Endothelial cell of umbilical vein (primary cell): ENCODE results near the gene LRRC42. TPM values are rescaled to one million over a fixed set of nuclear protein-coding genes. Genes with fewer than 3 reads are reported as not detected.

Source experiments
- BruUV-seq: library from RNA; stranded (reverse); fragments of 400-500 nt; replicated peaks from 2 replicates; lab custom pipeline; 2021; lab: Mats Ljungman, UMichigan
- CTCF ChIA-PET: fragments of 300-600, 350-600 bp; sonication (Branson Sonifier 250); formaldehyde crosslinking; loops from one replicate; lab custom pipeline; 2021; ENCODE audit warnings: antibody characterized with exemption, inconsistent platforms; lab: Charles Lee
- POLR2A ChIA-PET: fragments of 300-600, 350-600 bp; sonication (Branson Sonifier 250); formaldehyde crosslinking; loops from one replicate; lab custom pipeline; 2021; ENCODE audit warnings: antibody characterized with exemption, inconsistent platforms; lab: Charles Lee
- DNase-seq: peaks from one replicate; pipeline ENCODE4 v3.0.0-alpha.2; 2011; ENCODE audit warnings: low read depth, low spot score
- FAIRE-seq: peaks from 2 replicates; lab custom pipeline; 2011; peaks lifted over from hg19 to GRCh38; lab: Jason Lieb, UNC
- H2AFZ ChIP-seq: 2 replicates; pipeline ENCODE4 v1.6.0; 2012; ENCODE audit warnings: low read depth, low read length, control low read depth, inconsistent platforms
- H3K27ac ChIP-seq: 2 replicates; pipeline ENCODE4 v1.5.1; 2011; ENCODE audit warnings: low read depth, mild to moderate bottlenecking, control low read depth, low read length, moderate library complexity; ENCODE audit not compliant: insufficient read depth
- H3K27me3 ChIP-seq, 2 experiments: 2 replicates each; pipeline versions ENCODE4 v1.6.0 to v1.6.1; 2011; ENCODE audit warnings: low read length in 2 of 2, mixed read lengths in 1 of 2; ENCODE audit not compliant: control insufficient read depth in 2 of 2, insufficient read depth in 2 of 2
- H3K36me3 ChIP-seq, 2 experiments: 2 replicates in 1 of 2; 3 replicates in 1 of 2; pipeline ENCODE4 v1.5.1; 2011; ENCODE audit warnings: low read length in 2 of 2, mild to moderate bottlenecking in 1 of 2, moderate library complexity in 1 of 2; ENCODE audit not compliant: control insufficient read depth in 2 of 2, insufficient read depth in 2 of 2; ENCODE audit errors: extremely low read depth in 1 of 2
- H3K4me1 ChIP-seq: 3 replicates; pipeline ENCODE4 v1.5.1; 2011; ENCODE audit warnings: mild to moderate bottlenecking, low read length; ENCODE audit not compliant: control insufficient read depth, insufficient read depth; ENCODE audit errors: extremely low read depth
- H3K4me2 ChIP-seq: 2 replicates; pipeline ENCODE4 v1.6.1; 2011; ENCODE audit warnings: low read length, control low read depth, mixed read lengths; ENCODE audit not compliant: insufficient read depth
- H3K4me3 ChIP-seq, 3 experiments: fragments of 200-600 bp in 1 of 3; sonication (generic), shearing (Covaris generic) in 1 of 3; replicated peaks in 1 of 3; 2 replicates each; pipeline ENCODE4 v1.5.1; 2011 to 2016; ENCODE audit warnings: control low read depth in 3 of 3, low read length in 3 of 3, mild to moderate bottlenecking in 2 of 3, inconsistent platforms in 1 of 3, low read depth in 1 of 3, moderate library complexity in 1 of 3; ENCODE audit not compliant: insufficient read depth in 1 of 3
- H3K79me2 ChIP-seq: 2 replicates; pipeline ENCODE4 v1.6.0; 2012; ENCODE audit warnings: low read length, inconsistent platforms; ENCODE audit not compliant: control insufficient read depth, insufficient read depth
- H3K9ac ChIP-seq: replicated peaks from 2 replicates; pipeline ENCODE3; 2011; ENCODE audit warnings: low read length, control low read depth; ENCODE audit not compliant: insufficient read depth; ENCODE audit errors: extremely low read depth
- H3K9me1 ChIP-seq: replicated peaks from 3 replicates; pipeline ENCODE4 v1.6.0; 2011; ENCODE audit warnings: mild to moderate bottlenecking, low read length; ENCODE audit not compliant: control insufficient read depth, insufficient read depth; ENCODE audit errors: extremely low read depth
- H3K9me3 ChIP-seq: replicated peaks from 2 replicates; pipeline ENCODE4 v1.5.1; 2012; ENCODE audit warnings: low read length, inconsistent platforms; ENCODE audit not compliant: control insufficient read depth, insufficient read depth
- H4K20me1 ChIP-seq: replicated peaks from 2 replicates; pipeline ENCODE3; 2011; ENCODE audit warnings: mild to moderate bottlenecking, low read length; ENCODE audit not compliant: control insufficient read depth, insufficient read depth; ENCODE audit errors: extremely low read depth
- EZH2 ChIP-seq: IDR thresholded peaks from 2 replicates; pipeline ENCODE4 v1.6.1; 2012; ENCODE audit warnings: borderline replicate concordance, low read depth, mild to moderate bottlenecking, moderate library complexity, low read length, inconsistent platforms; ENCODE audit not compliant: severe bottlenecking
- FOS ChIP-seq: IDR thresholded peaks from 2 replicates; pipeline ENCODE4 v1.6.1; 2011; ENCODE audit warnings: mild to moderate bottlenecking, low read length, moderate library complexity, borderline replicate concordance; ENCODE audit not compliant: insufficient read depth
- GATA2 ChIP-seq: IDR thresholded peaks from 2 replicates; pipeline ENCODE4 v1.7.0; 2011; ENCODE audit warnings: low read depth, mild to moderate bottlenecking, moderate library complexity, mixed read lengths, low read length; ENCODE audit not compliant: insufficient read length, insufficient read depth
- JUN ChIP-seq: IDR thresholded peaks from 2 replicates; pipeline ENCODE4 v1.6.1; 2011; ENCODE audit warnings: borderline replicate concordance, low read depth; ENCODE audit not compliant: insufficient read length, insufficient read depth
- MYC ChIP-seq: IDR thresholded peaks from one replicate; pipeline ENCODE4 v1.6.1; 2011; ENCODE audit warnings: mild to moderate bottlenecking, low read depth, low read length
- POLR2A ChIP-seq: IDR thresholded peaks from 2 replicates; pipeline ENCODE4 v1.6.1; 2012; ENCODE audit warnings: low read depth, mild to moderate bottlenecking, control low read depth, low read length
- POLR2AphosphoS5 ChIP-seq: IDR thresholded peaks from 2 replicates; pipeline ENCODE4 v1.6.1; 2012; ENCODE audit warnings: low read depth, mild to moderate bottlenecking, control low read depth, low read length, moderate library complexity; ENCODE audit not compliant: insufficient read depth
- dilution Hi-C: fragments of 300-500 bp; cut with MboI; formaldehyde crosslinking; loops from one replicate; pipeline ENCODE4 v1.15.0; 2019; ENCODE audit warnings: low sequenced_read_pairs; ENCODE audit not compliant: extremely low pct_ligation_motif_present
- intact Hi-C: fragments of 100-400 bp; cut with micrococcal nuclease; formaldehyde crosslinking; loops from one replicate; pipeline ENCODE4 v1.10.0; 2022
- polyA plus RNA-seq, 4 experiments: library from polyadenylated mRNA; depleted of rRNA in 3 of 4; stranded (reverse) in 3 of 4; unstranded in 1 of 4; fragments of >200 nt; gene quantifications; 2 replicates each; pipeline versions ENCODE4 v1.2.1 to v1.2.3, GENCODE V29; 2011 to 2012; ENCODE audit warnings: missing spikeins in 1 of 4
- total RNA-seq: library from RNA; stranded (reverse); gene quantifications from 2 replicates; pipeline ENCODE4 v1.2.3, GENCODE V29; 2021
- TF ChIP-seq, protein P1 (sequence below): IDR thresholded peaks from 2 replicates; pipeline ENCODE4 v1.6.1; 2011; ENCODE audit not compliant: insufficient read depth, insufficient read length
- TF ChIP-seq, protein P2 (sequence below), 2 donors: IDR thresholded peaks; 1 replicate in 1 of 2; 2 replicates in 1 of 2; pipeline ENCODE4 v1.5.1; 2011; ENCODE audit warnings: low read length in 2 of 2, mild to moderate bottlenecking in 2 of 2, moderate library complexity in 2 of 2, control low read depth in 1 of 2, inconsistent platforms in 1 of 2, low read depth in 1 of 2; ENCODE audit not compliant: insufficient read depth in 1 of 2; ENCODE audit errors: extremely low read depth in 1 of 2

LRRC42 gene
- total and polyA plus RNA-seq, 2 donors (not counting 3 experiments of a cell fraction or from before 2014, with no cell fraction given), result 25.3 to 26.1 TPM

DNA sequence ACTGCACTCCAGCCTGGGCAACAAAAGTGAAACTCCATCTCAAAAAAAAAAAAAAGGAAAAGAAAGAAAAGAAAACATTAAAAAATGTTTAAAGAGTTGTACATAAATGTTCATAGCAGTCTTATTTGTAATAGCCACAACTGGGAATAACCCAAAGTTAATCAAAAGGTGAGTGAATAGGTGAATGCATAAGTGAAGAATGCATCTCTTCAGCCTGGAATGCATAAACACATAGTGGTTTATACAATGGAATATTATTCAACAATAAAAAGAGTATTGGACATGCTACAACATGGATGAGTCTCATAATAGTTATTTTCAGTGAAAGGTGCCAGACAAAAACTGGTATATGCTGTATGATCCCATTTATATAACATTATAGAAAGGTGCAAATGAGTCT is 53.8 kb downstream of the LRRC42 start:
- no peak overlapping the region for H3K9ac ChIP-seq
- H3K4me3 ChIP-seq, result no peak overlapping the region
- H4K20me1 ChIP-seq, result no peaks in the 10 kb centered on the region
- CTCF ChIA-PET, result no interaction called here
- H2AFZ ChIP-seq, result no peak overlapping the region
- dilution Hi-C loops (no loop called here), intact Hi-C loops (no loop called here)
- H3K27ac ChIP-seq, result no peak overlapping the region
- DNase-seq (no peak), FAIRE-seq (no peak)
- H3K36me3 ChIP-seq, result no peaks in the 10 kb centered on the region
- TF ChIP-seq POLR2AphosphoS5, result no peak
- TF ChIP-seq GATA2, result no peak
- no peak for TF ChIP-seq JUN
- TF ChIP-seq MYC, result no peak
- no peak for TF ChIP-seq POLR2A
- no peak for TF ChIP-seq FOS
- TF ChIP-seq EZH2, result no peak
- TF ChIP-seq, protein P1, sequence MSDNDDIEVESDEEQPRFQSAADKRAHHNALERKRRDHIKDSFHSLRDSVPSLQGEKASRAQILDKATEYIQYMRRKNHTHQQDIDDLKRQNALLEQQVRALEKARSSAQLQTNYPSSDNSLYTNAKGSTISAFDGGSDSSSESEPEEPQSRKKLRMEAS, result no peak
- TF ChIP-seq, protein P2, sequence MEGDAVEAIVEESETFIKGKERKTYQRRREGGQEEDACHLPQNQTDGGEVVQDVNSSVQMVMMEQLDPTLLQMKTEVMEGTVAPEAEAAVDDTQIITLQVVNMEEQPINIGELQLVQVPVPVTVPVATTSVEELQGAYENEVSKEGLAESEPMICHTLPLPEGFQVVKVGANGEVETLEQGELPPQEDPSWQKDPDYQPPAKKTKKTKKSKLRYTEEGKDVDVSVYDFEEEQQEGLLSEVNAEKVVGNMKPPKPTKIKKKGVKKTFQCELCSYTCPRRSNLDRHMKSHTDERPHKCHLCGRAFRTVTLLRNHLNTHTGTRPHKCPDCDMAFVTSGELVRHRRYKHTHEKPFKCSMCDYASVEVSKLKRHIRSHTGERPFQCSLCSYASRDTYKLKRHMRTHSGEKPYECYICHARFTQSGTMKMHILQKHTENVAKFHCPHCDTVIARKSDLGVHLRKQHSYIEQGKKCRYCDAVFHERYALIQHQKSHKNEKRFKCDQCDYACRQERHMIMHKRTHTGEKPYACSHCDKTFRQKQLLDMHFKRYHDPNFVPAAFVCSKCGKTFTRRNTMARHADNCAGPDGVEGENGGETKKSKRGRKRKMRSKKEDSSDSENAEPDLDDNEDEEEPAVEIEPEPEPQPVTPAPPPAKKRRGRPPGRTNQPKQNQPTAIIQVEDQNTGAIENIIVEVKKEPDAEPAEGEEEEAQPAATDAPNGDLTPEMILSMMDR (IDR thresholded peaks at IDR 0.05; ENCODE audit: extremely low read depth in 1 of 2, insufficient read depth in 1 of 2, low read depth in 1 of 2, low read length in 2 of 2), result no peak
- POLR2A ChIA-PET, result no interaction called here
- no peaks in the 10 kb centered on the region for H3K9me1 ChIP-seq
- no peaks in the 10 kb centered on the region for H3K4me1 ChIP-seq
- H3K9me3 ChIP-seq, result no peaks in the 10 kb centered on the region
- H3K79me2 ChIP-seq, result no peaks in the 10 kb centered on the region
- H3K4me2 ChIP-seq, result no peak overlapping the region
- peaks cover 0 to 2% of the 10 kb centered on the region in 2 experiments for H3K27me3 ChIP-seq
- BruUV-seq, result no TSS peak
